ENCODE data around the gene DYNLT1. TPM values are rescaled to one million over a fixed set of nuclear protein-coding genes. Genes with fewer than 3 reads are reported as not detected.
"Not testable (repeated sequence)": the region's sequence is repeated elsewhere in the genome, so short reads cannot be mapped to it uniquely, and the experiment has no call there.

The DYNLT1 gene
- total RNA-seq, 4 donors from 2014 or later, result 78.7 to 107 (median 87.4) TPM

DNA sequence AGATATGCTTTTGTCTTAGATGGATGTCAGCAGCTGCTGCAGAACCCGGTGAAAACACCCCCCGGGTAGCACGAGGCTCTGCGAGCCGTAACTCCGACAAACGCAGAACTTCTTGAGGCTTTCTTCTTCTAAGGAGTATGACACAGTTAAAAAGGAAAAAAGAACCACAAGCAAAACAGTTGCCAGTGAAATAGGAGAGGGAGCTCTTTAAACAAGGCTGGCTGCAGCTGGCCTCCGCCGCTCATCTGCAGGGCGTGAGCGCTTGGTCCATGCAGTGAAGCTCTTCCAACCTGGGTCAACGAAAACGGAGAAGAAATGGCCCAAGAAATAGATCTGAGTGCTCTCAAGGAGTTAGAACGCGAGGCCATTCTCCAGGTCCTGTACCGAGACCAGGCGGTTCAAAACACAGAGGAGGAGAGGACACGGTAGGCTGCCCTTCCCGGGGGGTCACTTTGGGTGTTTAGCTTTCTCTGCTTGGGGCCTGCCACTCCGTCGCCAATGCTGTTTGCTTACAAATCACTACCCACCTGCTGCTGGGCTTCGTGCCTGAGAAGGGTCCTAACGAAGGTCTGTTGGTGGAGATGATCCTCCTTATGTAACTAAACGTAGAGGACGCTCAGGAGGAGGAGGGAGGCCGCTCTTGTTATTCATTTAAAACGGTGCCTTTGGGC, 18.5 kb upstream of the DYNLT1 start:
- intact Hi-C loops (cut with DNase I), result no loop called here

DNA sequence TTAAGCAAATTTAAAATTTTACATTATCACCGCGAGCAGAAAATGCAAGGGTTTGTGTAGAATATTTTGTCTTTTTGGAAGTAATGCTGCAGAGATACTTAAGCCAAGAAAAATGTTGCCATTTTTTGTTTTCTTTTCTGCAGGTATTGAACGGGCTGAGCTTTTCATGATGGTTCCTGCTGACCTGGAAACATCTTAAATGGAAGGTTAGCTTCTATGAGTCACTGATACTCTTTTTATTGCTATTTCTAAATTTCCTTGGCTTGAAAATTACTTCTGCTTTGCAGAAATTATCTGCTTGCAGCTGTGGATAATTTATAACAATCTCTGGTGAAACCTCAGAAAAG, 18.0 kb upstream of the DYNLT1 start:
- H3K27ac ChIP-seq, result peak overlapping the region in 3 of 4 donors; percentile 79 to 91 (median 82)
- peaks cover 0 to 4% (median 0%) of the 10 kb centered on the region in 3 donors for H3K36me3 ChIP-seq
- DNase-seq, result no peak
- peak overlapping the region; percentile 6 to 47 (median 40) for H3K4me3 ChIP-seq
- no peaks in the 10 kb centered on the region for H3K9me3 ChIP-seq
- WGBS, 2 donors, result 53 to 67% methylated on average over 3 of the region's 3 CpGs
- H3K4me1 ChIP-seq, result peaks cover 11 to 79% (median 14%) of the 10 kb centered on the region in 3 donors
- intact Hi-C loops (cut with DNase I), result no loop called here
- TF ChIP-seq, protein P1, sequence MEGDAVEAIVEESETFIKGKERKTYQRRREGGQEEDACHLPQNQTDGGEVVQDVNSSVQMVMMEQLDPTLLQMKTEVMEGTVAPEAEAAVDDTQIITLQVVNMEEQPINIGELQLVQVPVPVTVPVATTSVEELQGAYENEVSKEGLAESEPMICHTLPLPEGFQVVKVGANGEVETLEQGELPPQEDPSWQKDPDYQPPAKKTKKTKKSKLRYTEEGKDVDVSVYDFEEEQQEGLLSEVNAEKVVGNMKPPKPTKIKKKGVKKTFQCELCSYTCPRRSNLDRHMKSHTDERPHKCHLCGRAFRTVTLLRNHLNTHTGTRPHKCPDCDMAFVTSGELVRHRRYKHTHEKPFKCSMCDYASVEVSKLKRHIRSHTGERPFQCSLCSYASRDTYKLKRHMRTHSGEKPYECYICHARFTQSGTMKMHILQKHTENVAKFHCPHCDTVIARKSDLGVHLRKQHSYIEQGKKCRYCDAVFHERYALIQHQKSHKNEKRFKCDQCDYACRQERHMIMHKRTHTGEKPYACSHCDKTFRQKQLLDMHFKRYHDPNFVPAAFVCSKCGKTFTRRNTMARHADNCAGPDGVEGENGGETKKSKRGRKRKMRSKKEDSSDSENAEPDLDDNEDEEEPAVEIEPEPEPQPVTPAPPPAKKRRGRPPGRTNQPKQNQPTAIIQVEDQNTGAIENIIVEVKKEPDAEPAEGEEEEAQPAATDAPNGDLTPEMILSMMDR (IDR thresholded peaks at IDR 0.05), result no peak
- TF ChIP-seq POLR2A (IDR thresholded peaks at IDR 0.05), result no peak
- H3K27me3 ChIP-seq, result no peaks in the 10 kb centered on the region

More for the DNA sequence above, 18.5 kb upstream of the DYNLT1 start:
- H3K9me3 ChIP-seq, result no peaks in the 10 kb centered on the region
- no peaks in the 10 kb centered on the region for H3K27me3 ChIP-seq
- no peak for DNase-seq
- WGBS, 2 donors, result 28 to 57% methylated on average over 15 to 23 of the region's 27 CpGs
- H3K36me3 ChIP-seq, result peaks cover 0 to 4% (median 0%) of the 10 kb centered on the region in 3 donors
- peak overlapping the region; percentile 74 to 91 (median 80) for H3K27ac ChIP-seq
- H3K4me1 ChIP-seq, result peaks cover 11 to 84% (median 14%) of the 10 kb centered on the region in 3 donors
- peak overlapping the region; percentile 6 to 47 (median 40) for H3K4me3 ChIP-seq
- TF ChIP-seq, protein P1 (IDR thresholded peaks at IDR 0.05), result no peak
- peak in 1 of 4 donors; percentile 16 for TF ChIP-seq POLR2A (IDR thresholded peaks at IDR 0.05)

DNA sequence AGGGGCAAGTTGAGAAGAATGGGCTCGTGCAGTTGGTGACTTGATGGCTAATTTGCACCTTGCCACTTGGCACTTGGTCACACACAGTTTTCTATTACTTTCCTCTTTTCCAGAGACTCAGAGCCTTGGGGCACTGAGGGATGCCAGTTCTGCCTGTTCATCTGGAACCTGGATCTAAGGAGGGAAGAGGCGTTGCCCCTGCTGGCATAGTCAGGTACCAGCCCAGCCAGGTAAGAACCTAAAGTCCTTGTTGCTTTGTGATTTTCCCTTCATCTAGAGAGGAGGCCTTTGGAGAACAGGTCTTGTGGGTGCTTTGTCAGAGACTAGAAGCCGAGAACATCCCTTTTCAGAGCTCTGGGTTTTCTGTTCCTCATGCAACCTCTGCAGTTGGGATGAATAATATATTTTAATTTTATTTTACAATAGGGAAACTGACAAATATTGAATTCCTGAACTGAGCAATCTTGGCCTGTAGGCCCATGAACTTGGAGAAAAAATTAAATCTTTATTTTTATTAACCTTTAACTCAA, 16.7 kb upstream of the DYNLT1 start:
- peak overlapping the region in 3 of 4 donors; percentile 37 to 91 (median 82) for H3K27ac ChIP-seq
- H3K4me1 ChIP-seq, result peaks cover 11 to 66% (median 14%) of the 10 kb centered on the region in 3 donors
- no peaks in the 10 kb centered on the region for H3K9me3 ChIP-seq
- intact Hi-C loops (cut with DNase I), result no loop called here
- TF ChIP-seq POLR2A (IDR thresholded peaks at IDR 0.05), result no peak
- TF ChIP-seq, protein P1 (IDR thresholded peaks at IDR 0.05), result peak in 3 of 6 experiments; percentile 26 to 54 (median 40)
- DNase-seq, result no peak
- WGBS, 2 donors, result 31 to 50% methylated on average over 3 of the region's 3 CpGs
- no peaks in the 10 kb centered on the region for H3K27me3 ChIP-seq
- peaks cover 0 to 4% (median 0%) of the 10 kb centered on the region in 3 donors for H3K36me3 ChIP-seq
- H3K4me3 ChIP-seq, result no peak overlapping the region

DNA sequence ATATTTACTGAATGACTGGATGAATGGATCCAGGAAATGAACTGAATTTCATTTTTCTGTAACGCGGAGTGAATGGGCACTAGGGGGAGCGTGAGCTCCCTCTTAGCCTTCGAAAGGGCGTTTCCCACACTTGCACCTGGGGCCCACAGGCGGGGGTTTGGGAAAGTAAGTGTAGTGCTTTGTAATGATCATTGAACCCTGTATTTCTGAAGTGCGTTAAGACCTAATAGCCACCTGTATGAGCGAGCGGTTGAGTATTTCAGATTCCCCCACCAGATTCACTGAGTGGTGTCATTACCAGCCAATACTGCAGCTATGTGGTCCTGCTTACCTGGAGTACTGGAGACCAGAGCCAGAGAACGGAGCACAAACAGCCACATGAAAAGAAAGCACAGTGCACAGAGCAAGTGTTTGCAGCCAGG, 15.8 kb upstream of the DYNLT1 start:
- Histone ChIP-seq H3K4me1 (peaks cover 11 to 64% (median 14%) of the 10 kb centered on the region in 3 donors), H3K27ac (peak overlapping the region in 2 of 4 donors; percentile 37 to 82), H3K4me3 (no peak overlapping the region), H3K27me3 (no peaks in the 10 kb centered on the region), H3K9me3 (no peaks in the 10 kb centered on the region), H3K36me3 (no peaks in the 10 kb centered on the region)
- 23 to 43% methylated on average over 10 of the region's 10 CpGs for WGBS, 2 donors
- no peak for DNase-seq
- TF ChIP-seq POLR2A (IDR thresholded peaks at IDR 0.05), result no peak
- TF ChIP-seq, protein P1 (IDR thresholded peaks at IDR 0.05), result peak; percentile 21 to 74 (median 59)
- intact Hi-C loops (cut with DNase I), result no loop called here

DNA sequence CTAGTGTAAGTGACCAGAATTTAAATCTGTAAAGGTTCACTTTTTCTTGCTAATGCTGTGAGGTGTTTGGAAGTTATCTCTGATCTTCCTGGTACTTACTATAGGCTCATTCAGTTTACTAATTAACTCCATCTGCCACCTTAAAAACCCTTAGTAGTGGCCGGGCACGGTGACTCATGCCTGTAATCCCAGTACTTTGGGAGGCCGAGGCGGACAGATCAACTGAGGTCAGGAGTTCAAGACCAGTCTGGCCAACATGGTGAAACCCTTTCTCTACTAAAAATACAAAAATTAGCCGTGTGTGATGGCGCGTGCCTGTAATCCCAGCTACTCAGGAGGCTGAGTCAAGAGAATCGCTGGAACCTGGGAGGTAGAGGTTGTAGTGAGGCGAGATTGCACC, 12.4 kb upstream of the DYNLT1 start:
- intact Hi-C loops (cut with DNase I), result loop anchor here (5.0 kb wide), 1 partner anchor 35 kb away; no protein-coding TSS in a partner anchor
- H3K9me3 ChIP-seq, H3K4me3 ChIP-seq, H3K27ac ChIP-seq, H3K36me3 ChIP-seq, DNase-seq, H3K27me3 ChIP-seq: not testable (repeated sequence)
- WGBS, 2 donors, result 46 to 51% methylated on average over 9 of the region's 9 CpGs
- peaks cover 11 to 46% (median 11%) of the 10 kb centered on the region in 3 donors for H3K4me1 ChIP-seq
